ENCODE measurements around the gene PITRM1. TPM values are rescaled to one million over a fixed set of nuclear protein-coding genes. Genes with fewer than 3 reads are reported as not detected.

The PITRM1 gene
- polyA plus RNA-seq, 1 of the 3 experiments (the other 2 are of a cell fraction), result 79.6 TPM

- no peaks in the 10 kb centered on the region for H3K36me3 ChIP-seq (replicated peaks in 1 of 2; ENCODE audit: control insufficient read depth in 1 of 2, insufficient read depth in 2 of 2, low read length in 1 of 2)
- H3K27ac ChIP-seq (ENCODE audit: low read depth in 2 of 2, low read length in 1 of 2), result no peak overlapping the region
- TF ChIP-seq GATA2 (CRISPR knock-in tag; IDR thresholded peaks at IDR 0.05) (no peak), FOSL2 (IDR thresholded peaks at IDR 0.05; ENCODE audit: borderline replicate concordance, low read depth) (no peak), TAF1 (IDR thresholded peaks at IDR 0.05; ENCODE audit: borderline replicate concordance, low read depth, low read length) (no peak), FOXJ3 (CRISPR knock-in tag; IDR thresholded peaks at IDR 0.05) (no peak), GABPA (IDR thresholded peaks at IDR 0.05; ENCODE audit: low read depth) (no peak), IRF3 (IDR thresholded peaks at IDR 0.05; ENCODE audit: low read depth, low read length) (no peak), RAD21 (IDR thresholded peaks at IDR 0.05; ENCODE audit: low read length) (no peak), SIN3A (IDR thresholded peaks at IDR 0.05; ENCODE audit: borderline replicate concordance, low read depth, low read length) (no peak), SMC3 (IDR thresholded peaks at IDR 0.05; ENCODE audit: low read depth, low read length) (no peak), TCF12 (IDR thresholded peaks at IDR 0.05) (no peak), NFIC (IDR thresholded peaks at IDR 0.05; ENCODE audit: borderline replicate concordance) (no peak), RFX5 (IDR thresholded peaks at IDR 0.05; ENCODE audit: low read length) (no peak), RXRA (IDR thresholded peaks at IDR 0.05; ENCODE audit: borderline replicate concordance, low read depth) (no peak), ZBTB33 (IDR thresholded peaks at IDR 0.05; ENCODE audit: borderline replicate concordance, low read depth) (no peak), MAX (IDR thresholded peaks at IDR 0.05; ENCODE audit: low read depth) (no peak)
- H3K9me3 ChIP-seq, result no peaks in the 10 kb centered on the region
- no peak overlapping the region for H3K4me3 ChIP-seq (ENCODE audit: low read depth in 2 of 2, low read length in 1 of 2)
- ChIA-PET CTCF (interaction anchor here (1.4 kb wide), 1 partner anchor 11 kb away, joined by 4 read pairs; no protein-coding TSS in a partner anchor), POLR2A (no interaction called here)
- H3K4me1 ChIP-seq (ENCODE audit: control insufficient read depth in 1 of 2, insufficient read depth in 2 of 2, low read depth in 1 of 2, low read length in 1 of 2), result no peaks in the 10 kb centered on the region
- H2AFZ ChIP-seq (ENCODE audit: low read depth), result no peak overlapping the region
- no peak for DNase-seq
- H3K27me3 ChIP-seq (ENCODE audit: insufficient read depth), result no peaks in the 10 kb centered on the region; the same call in 1 of the 2 replicates
- H3F3A ChIP-seq (replicated peaks; ENCODE audit: insufficient read depth), result no peaks in the 10 kb centered on the region
- WGBS (ENCODE audit: low lambda C conversion rate), result 82% methylated on average over 6 of the region's 6 CpGs
- no peak overlapping the region for H3K9ac ChIP-seq
- H3K9me2 ChIP-seq, result no peaks in the 10 kb centered on the region
- H4K20me1 ChIP-seq (ENCODE audit: insufficient read depth), result no peaks in the 10 kb centered on the region
- no peak overlapping the region for H3K4me2 ChIP-seq
- H3K79me2 ChIP-seq (ENCODE audit: insufficient read depth), result no peaks in the 10 kb centered on the region
Measured at GRCh38 chr10:3185386-3185785, 12.8 kb upstream of the PITRM1 start.
